GM19467 (cell line): ENCODE results near the gene PSME1.

Source experiments
- ATAC-seq: cut with Tn5 transposase; IDR thresholded peaks from one replicate; pipeline ENCODE4 v1.9.1; 2021; ENCODE audit warnings: mild to moderate bottlenecking, moderate library complexity; ENCODE audit not compliant: unreplicated experiment

PSME1 gene

GRCh38 chr14:24186831-24187538 lies 51.0 kb downstream of the PSME1 start:
- no peak for ATAC-seq

GRCh38 chr14:24187539-24187915 lies 51.5 kb downstream of the PSME1 start:
- ATAC-seq, result no peak
